OCI-LY7 (cell line): ENCODE measurements around the gene ZC3H11A. TPM values are rescaled to one million over a fixed set of nuclear protein-coding genes. Genes with fewer than 3 reads are reported as not detected.

Experiments used
- BruUV-seq: library from RNA; stranded (reverse); fragments of 400-500 nt; replicated peaks from 2 replicates; lab custom pipeline; 2021; lab: Mats Ljungman, UMichigan
- CTCF ChIA-PET: fragments of 300-600 bp; sonication (Branson Sonifier 250); formaldehyde crosslinking; loops from one replicate; lab custom pipeline; 2022; ENCODE audit warnings: antibody characterized with exemption; ENCODE audit not compliant: unreplicated experiment; lab: Charles Lee
- POLR2A ChIA-PET: fragments of 300-600 bp; sonication (Branson Sonifier 250); formaldehyde crosslinking; loops from one replicate; lab custom pipeline; 2022; ENCODE audit warnings: antibody characterized with exemption; lab: Charles Lee
- DNase-seq: peaks from one replicate; pipeline ENCODE4 v3.0.0-alpha.2; 2015; ENCODE audit warnings: low spot score
- H2AFZ ChIP-seq: fragments of 200-600 bp; sonication (generic), shearing (Covaris generic); 2 replicates; pipeline ENCODE4 v1.6.1; 2014; ENCODE audit warnings: mild to moderate bottlenecking, antibody characterized with exemption, low read length, moderate library complexity
- H3K27ac ChIP-seq: fragments of 200-600 bp; sonication (generic); 2 replicates; pipeline ENCODE4 v1.5.1; 2014; ENCODE audit warnings: mixed run types, low read depth, mild to moderate bottlenecking, moderate library complexity, low read length, inconsistent platforms; ENCODE audit not compliant: poor library complexity, severe bottlenecking
- H3K36me3 ChIP-seq: fragments of 200-600 bp; sonication (generic); 2 replicates; pipeline ENCODE4 v1.6.1; 2014; ENCODE audit warnings: mild to moderate bottlenecking, antibody characterized with exemption, low read length, moderate library complexity, mixed read lengths; ENCODE audit not compliant: insufficient read depth
- H3K4me1 ChIP-seq: fragments of 200-600 bp; sonication (generic); 2 replicates; pipeline ENCODE4 v1.5.1; 2014; ENCODE audit warnings: mild to moderate bottlenecking, low read length; ENCODE audit not compliant: insufficient read depth, poor library complexity, severe bottlenecking
- H3K4me2 ChIP-seq: fragments of 200-600 bp; sonication (generic); 2 replicates; pipeline ENCODE4 v1.6.1; 2014; ENCODE audit warnings: mild to moderate bottlenecking, low read length
- H3K4me3 ChIP-seq: fragments of 200-600 bp; sonication (generic); 2 replicates; pipeline ENCODE4 v1.5.1; 2014; ENCODE audit warnings: mild to moderate bottlenecking, low read depth, low read length; ENCODE audit not compliant: poor library complexity, severe bottlenecking
- H3K79me2 ChIP-seq: fragments of 200-600 bp; sonication (generic); 2 replicates; pipeline ENCODE4 v1.6.1; 2016; ENCODE audit warnings: low read depth, mild to moderate bottlenecking, low read length, moderate library complexity, mixed read lengths; ENCODE audit not compliant: insufficient read depth
- H3K9me2 ChIP-seq: fragments of 200-600 bp; sonication (generic); 2 replicates; pipeline ENCODE4 v1.6.1; 2016; ENCODE audit warnings: mild to moderate bottlenecking, low read length, mixed read lengths; ENCODE audit not compliant: insufficient read depth
- H3K9me3 ChIP-seq: fragments of 200-600 bp; sonication (generic); 2 replicates; pipeline ENCODE4 v1.6.1; 2014; ENCODE audit warnings: mild to moderate bottlenecking, mixed run types, low read length, mixed read lengths
- H4K20me1 ChIP-seq: fragments of 200-600 bp; sonication (generic); 2 replicates; pipeline ENCODE4 v1.6.1; 2014; ENCODE audit warnings: mild to moderate bottlenecking, antibody characterized with exemption, low read length, moderate library complexity, mixed read lengths; ENCODE audit not compliant: insufficient read depth
- CTCF ChIP-seq: fragments of 200-600 bp; sonication (generic); conservative IDR thresholded peaks from 2 replicates; pipeline ENCODE4 v1.5.1; 2014; ENCODE audit warnings: mild to moderate bottlenecking, antibody characterized with exemption, low read length, moderate library complexity, mixed read lengths
- EZH2phosphoT487 ChIP-seq: fragments of 200-600 bp; sonication (generic); IDR thresholded peaks from 2 replicates; pipeline ENCODE4 v1.6.1; 2018; ENCODE audit warnings: low read depth, borderline replicate concordance, mild to moderate bottlenecking, mixed run types, antibody characterized with exemption, low read length, moderate library complexity, mixed read lengths
- intact Hi-C: fragments of 100-400 bp; cut with micrococcal nuclease; formaldehyde crosslinking; loops from one replicate; pipeline ENCODE4 v1.10.0; 2022; ENCODE audit not compliant: unreplicated experiment
- total RNA-seq, 2 experiments: library from RNA; depleted of rRNA in 1 of 2; stranded (reverse); fragments of >200 nt in 1 of 2; shearing (Covaris generic) in 1 of 2; gene quantifications; 2 replicates each; pipeline ENCODE4 v1.2.3, GENCODE V29; 2014 to 2022

Gene ZC3H11A
- total RNA-seq, 2 experiments from 2014 or later = 113 to 143 TPM

- DNase-seq = no peak
- no peaks in the 10 kb centered on the region for H3K9me3 ChIP-seq
- intact Hi-C loops = no loop called here
- TF ChIP-seq CTCF = no peak
- TF ChIP-seq EZH2phosphoT487 = no peak
- ChIA-PET POLR2A (interaction anchor here (0.6 kb wide), 1 partner anchor 185 kb away, joined by 5 read pairs; no protein-coding TSS in a partner anchor), CTCF (interaction anchor here (0.6 kb wide), 1 partner anchor 660 kb away, joined by 5 read pairs; no protein-coding TSS in a partner anchor)
- peaks cover 93% of the 10 kb centered on the region for H3K79me2 ChIP-seq
- no peak overlapping the region for H3K4me3 ChIP-seq
- H3K27ac ChIP-seq = no peak overlapping the region
- peaks cover 88% of the 10 kb centered on the region for H3K36me3 ChIP-seq
- no peak overlapping the region for H2AFZ ChIP-seq
- H3K9me2 ChIP-seq = no peaks in the 10 kb centered on the region
- H3K4me1 ChIP-seq = peaks cover 2% of the 10 kb centered on the region
- no peak overlapping the region for H3K4me2 ChIP-seq
- BruUV-seq = no TSS peak
- H4K20me1 ChIP-seq = no peaks in the 10 kb centered on the region
These were observed 10.3 kb downstream of the ZC3H11A start for GRCh38 chr1:203805689-203806088.

- Histone ChIP-seq H3K4me2 (no peak overlapping the region), H3K79me2 (peaks cover 91% of the 10 kb centered on the region), H3K36me3 (peaks cover 90% of the 10 kb centered on the region), H3K4me1 (no peaks in the 10 kb centered on the region), H3K9me2 (no peaks in the 10 kb centered on the region), H4K20me1 (no peaks in the 10 kb centered on the region), H3K9me3 (no peaks in the 10 kb centered on the region), H3K4me3 (no peak overlapping the region), H2AFZ (no peak overlapping the region), H3K27ac (no peak overlapping the region)
- no TSS peak for BruUV-seq
- intact Hi-C loops = no loop called here
- ChIA-PET POLR2A (interaction anchor here (0.6 to 1.5 kb wide), 5 partner anchors 9 to 178 kb away, joined by 3 to 4 read pairs (median 3); no protein-coding TSS in a partner anchor), CTCF (no interaction called here)
- TF ChIP-seq CTCF = no peak
- TF ChIP-seq EZH2phosphoT487 = no peak
- DNase-seq = no peak
These were observed 11.8 kb downstream of the ZC3H11A start for GRCh38 chr1:203807196-203807595.

- CTCF ChIA-PET = no interaction called here
These were observed 18.3 kb downstream of the ZC3H11A start for GRCh38 chr1:203813581-203814341.

More at GRCh38 chr1:203813581-203814341, 18.3 kb downstream of the ZC3H11A start:
- Histone ChIP-seq H3K27ac (no peak overlapping the region), H3K79me2 (peaks cover 75% of the 10 kb centered on the region), H3K36me3 (peaks cover 87% of the 10 kb centered on the region), H3K9me3 (0 out of 2 replicates have a peak, but pooled peaks cover 3% of the 10 kb centered on the region), H3K9me2 (no peaks in the 10 kb centered on the region), H3K4me1 (peaks cover 31% of the 10 kb centered on the region), H3K4me3 (no peak overlapping the region), H4K20me1 (no peaks in the 10 kb centered on the region), H3K4me2 (no peak overlapping the region), H2AFZ (no peak overlapping the region)
- POLR2A ChIA-PET = interaction anchor here (0.6 to 1.8 kb wide), 2 partner anchors 14 to 357 kb away, joined by 3 to 7 read pairs; no protein-coding TSS in a partner anchor
- TF ChIP-seq CTCF = no peak
- TF ChIP-seq EZH2phosphoT487 = no peak
- no peak for DNase-seq
- intact Hi-C loops = no loop called here
- BruUV-seq = no TSS peak
